Peyer's patch (tissue), 4 donors: ENCODE data around the gene LSM4.

Experiments used
- POLR2A ChIP-seq, 2 donors: fragments of 450-650 bp; IDR thresholded peaks; one replicate each; pipeline ENCODE4 v1.5.1; 2017; ENCODE audit warnings: antibody characterized with exemption in 2 of 2, mild to moderate bottlenecking in 2 of 2, moderate library complexity in 2 of 2
- TF ChIP-seq, protein P1 (sequence below), 6 experiments: fragments of 450-650 bp in 4 of 6; fragments of 200-600 bp in 2 of 6; sonication (generic) in 1 of 6; IDR thresholded peaks; one replicate each; pipeline ENCODE4 v1.5.1; 2017 to 2019; ENCODE audit warnings: antibody characterized with exemption in 6 of 6, mild to moderate bottlenecking in 3 of 6, moderate library complexity in 1 of 6

DNA sequence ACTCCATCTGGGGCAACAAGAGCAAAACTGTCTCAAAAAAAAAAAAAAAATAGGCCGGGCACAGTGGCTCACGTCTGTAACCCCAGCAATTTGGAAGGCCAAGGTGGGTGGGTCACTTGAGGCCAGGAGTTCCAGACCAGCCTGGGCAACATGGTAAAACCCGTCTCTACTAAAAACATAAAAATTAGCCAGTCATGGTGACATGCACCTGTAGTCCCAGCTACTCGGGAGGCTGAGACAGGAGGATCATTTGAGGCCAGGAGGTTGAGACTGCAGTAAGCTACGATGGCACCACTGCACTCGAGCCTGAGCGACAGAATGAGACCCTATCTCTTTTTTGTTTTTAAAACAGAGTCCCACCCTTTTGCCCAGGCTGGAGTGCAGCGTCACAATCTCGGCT lies 52.5 kb downstream of the LSM4 start:
- TF ChIP-seq, protein P1, sequence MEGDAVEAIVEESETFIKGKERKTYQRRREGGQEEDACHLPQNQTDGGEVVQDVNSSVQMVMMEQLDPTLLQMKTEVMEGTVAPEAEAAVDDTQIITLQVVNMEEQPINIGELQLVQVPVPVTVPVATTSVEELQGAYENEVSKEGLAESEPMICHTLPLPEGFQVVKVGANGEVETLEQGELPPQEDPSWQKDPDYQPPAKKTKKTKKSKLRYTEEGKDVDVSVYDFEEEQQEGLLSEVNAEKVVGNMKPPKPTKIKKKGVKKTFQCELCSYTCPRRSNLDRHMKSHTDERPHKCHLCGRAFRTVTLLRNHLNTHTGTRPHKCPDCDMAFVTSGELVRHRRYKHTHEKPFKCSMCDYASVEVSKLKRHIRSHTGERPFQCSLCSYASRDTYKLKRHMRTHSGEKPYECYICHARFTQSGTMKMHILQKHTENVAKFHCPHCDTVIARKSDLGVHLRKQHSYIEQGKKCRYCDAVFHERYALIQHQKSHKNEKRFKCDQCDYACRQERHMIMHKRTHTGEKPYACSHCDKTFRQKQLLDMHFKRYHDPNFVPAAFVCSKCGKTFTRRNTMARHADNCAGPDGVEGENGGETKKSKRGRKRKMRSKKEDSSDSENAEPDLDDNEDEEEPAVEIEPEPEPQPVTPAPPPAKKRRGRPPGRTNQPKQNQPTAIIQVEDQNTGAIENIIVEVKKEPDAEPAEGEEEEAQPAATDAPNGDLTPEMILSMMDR (IDR thresholded peaks at IDR 0.05), result no peak
- TF ChIP-seq POLR2A (IDR thresholded peaks at IDR 0.05), result no peak
